Esophagus squamous epithelium (tissue), 4 donors: ENCODE data around the gene ZNRF1.
"Not testable (repeated sequence)": the region's sequence is repeated elsewhere in the genome, so short reads cannot be mapped to it uniquely, and the experiment has no call there.

Source experiments
- CTCF ChIP-seq, 6 experiments: fragments of 450-650 bp in 4 of 6; fragments of 200-600 bp in 2 of 6; sonication (generic) in 2 of 6; IDR thresholded peaks; one replicate each; pipeline ENCODE4 v1.5.1; 2016 to 2019; ENCODE audit warnings: antibody characterized with exemption in 6 of 6, mild to moderate bottlenecking in 4 of 6, moderate library complexity in 4 of 6
- POLR2A ChIP-seq, 4 donors: fragments of 450-650 bp; IDR thresholded peaks; one replicate each; pipeline ENCODE4 v1.6.1; 2017; ENCODE audit warnings: antibody characterized with exemption in 4 of 4, mild to moderate bottlenecking in 4 of 4, moderate library complexity in 3 of 4

DNA sequence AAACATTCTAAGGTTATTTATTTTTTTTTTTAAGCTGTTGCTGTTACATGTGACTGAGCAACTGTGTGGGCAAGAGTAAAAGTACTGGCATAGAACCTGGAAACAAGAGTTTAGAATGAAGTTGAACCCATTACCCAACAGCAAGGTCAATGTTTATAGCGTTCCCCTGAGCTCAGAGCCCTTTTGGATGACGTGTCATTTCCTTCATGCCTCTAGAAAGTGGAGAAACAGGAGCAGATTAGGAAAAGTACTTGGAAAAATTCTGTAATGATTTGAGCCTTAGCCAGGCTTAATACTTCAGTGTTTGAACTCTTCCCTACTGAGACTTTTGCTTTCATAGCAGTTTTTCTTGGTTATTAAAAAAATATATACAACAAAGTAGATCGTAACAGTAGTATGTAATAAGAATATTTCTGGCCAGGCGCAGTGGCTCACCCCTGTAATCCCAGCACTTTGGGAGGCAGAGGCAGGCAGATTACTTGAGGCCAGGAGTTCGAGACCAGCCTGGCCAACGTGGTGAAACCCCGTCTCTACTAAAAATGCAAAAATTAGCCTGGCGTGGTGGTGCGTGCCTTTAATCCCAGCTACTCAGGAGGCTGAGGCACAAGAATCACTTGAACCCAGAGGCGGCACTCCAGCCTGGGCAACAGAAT, 27.5 kb downstream of the ZNRF1 start:
- not testable (repeated sequence) for TF ChIP-seq CTCF, POLR2A (IDR thresholded peaks at IDR 0.05)
